Measurements from ENCODE around the gene KLF5. TPM values are rescaled to one million over a fixed set of nuclear protein-coding genes. Genes with fewer than 3 reads are reported as not detected.
"Not testable (repeated sequence)": the region's sequence is repeated elsewhere in the genome, so short reads cannot be mapped to it uniquely, and the experiment has no call there.

Gene KLF5
- total RNA-seq, 1 donor from 2014 or later, result 0.84 TPM

GRCh38 chr13:73075954-73076353, 17.1 kb downstream of the KLF5 start:
- intact Hi-C loops (cut with DNase I), result no loop called here
- ATAC-seq, result no peak
- DNase-seq (ENCODE audit: missing footprints), result no peak

GRCh38 chr13:73077865-73078264, 19.1 kb downstream of the KLF5 start:
- DNase-seq (ENCODE audit: missing footprints), result no peak
- intact Hi-C loops (cut with DNase I), result no loop called here
- ATAC-seq, result no peak

- ATAC-seq (no peak), DNase-seq (ENCODE audit: missing footprints) (no peak)
- intact Hi-C loops (cut with DNase I), result no loop called here
Observed at GRCh38 chr13:73079359-73079758, 20.6 kb downstream of the KLF5 start.

- ATAC-seq (no peak), DNase-seq (ENCODE audit: missing footprints) (no peak)
- intact Hi-C loops (cut with DNase I), result no loop called here
Observed at GRCh38 chr13:73081256-73081915, 22.6 kb downstream of the KLF5 start.

GRCh38 chr13:73082471-73082870, 23.7 kb downstream of the KLF5 start:
- DNase-seq (ENCODE audit: missing footprints), result no peak
- ATAC-seq, result no peak
- intact Hi-C loops (cut with DNase I), result no loop called here

GRCh38 chr13:73082895-73083294, 24.1 kb downstream of the KLF5 start:
- ATAC-seq (no peak), DNase-seq (ENCODE audit: missing footprints) (no peak)
- intact Hi-C loops (cut with DNase I), result no loop called here

GRCh38 chr13:73088332-73088935, 29.6 kb downstream of the KLF5 start:
- ATAC-seq, result no peak
- intact Hi-C loops (cut with DNase I), result no loop called here
- DNase-seq (ENCODE audit: missing footprints), result no peak

GRCh38 chr13:73089213-73089612, 30.4 kb downstream of the KLF5 start:
- no peak for ATAC-seq
- intact Hi-C loops (cut with DNase I), result no loop called here

GRCh38 chr13:73090116-73090822, 31.5 kb downstream of the KLF5 start:
- DNase-seq (ENCODE audit: missing footprints) (no peak), ATAC-seq (no peak)
- intact Hi-C loops (cut with DNase I), result no loop called here

More at GRCh38 chr13:73089213-73089612, 30.4 kb downstream of the KLF5 start:
- no peak for DNase-seq (ENCODE audit: missing footprints)

GRCh38 chr13:73090823-73091187, 32.0 kb downstream of the KLF5 start:
- DNase-seq (ENCODE audit: missing footprints) (no peak), ATAC-seq (no peak)
- intact Hi-C loops (cut with DNase I), result no loop called here

- intact Hi-C loops (cut with DNase I), result no loop called here
- ATAC-seq (no peak), DNase-seq (ENCODE audit: missing footprints) (no peak)
Observed at GRCh38 chr13:73092829-73093228, 34.0 kb downstream of the KLF5 start.

- intact Hi-C loops (cut with DNase I), result no loop called here
- no peak for ATAC-seq
- DNase-seq (ENCODE audit: missing footprints), result no peak
Observed at GRCh38 chr13:73096173-73096572, 37.4 kb downstream of the KLF5 start.

GRCh38 chr13:73096638-73097037, 37.8 kb downstream of the KLF5 start:
- no peak for DNase-seq (ENCODE audit: missing footprints)
- intact Hi-C loops (cut with DNase I), result no loop called here
- ATAC-seq, result no peak

- DNase-seq (ENCODE audit: missing footprints); ATAC-seq; intact Hi-C loops (cut with DNase I): not testable (repeated sequence)
Observed at GRCh38 chr13:73100781-73101180, 42.0 kb downstream of the KLF5 start.

GRCh38 chr13:73101351-73102007, 42.7 kb downstream of the KLF5 start:
- DNase-seq (ENCODE audit: missing footprints) (no peak), ATAC-seq (no peak)
- intact Hi-C loops (cut with DNase I), result no loop called here

GRCh38 chr13:73103238-73103637, 44.4 kb downstream of the KLF5 start:
- intact Hi-C loops (cut with DNase I), result no loop called here
- no peak for ATAC-seq
- no peak for DNase-seq (ENCODE audit: missing footprints)

GRCh38 chr13:73106513-73107178, 47.8 kb downstream of the KLF5 start:
- ATAC-seq (no peak), DNase-seq (ENCODE audit: missing footprints) (no peak)
- intact Hi-C loops (cut with DNase I), result no loop called here

GRCh38 chr13:73107481-73107880, 48.7 kb downstream of the KLF5 start:
- ATAC-seq, result no peak
- intact Hi-C loops (cut with DNase I), result no loop called here
- DNase-seq (ENCODE audit: missing footprints), result no peak

- DNase-seq (ENCODE audit: missing footprints), result no peak
- no peak for ATAC-seq
- intact Hi-C loops (cut with DNase I), result no loop called here
Observed at GRCh38 chr13:73107970-73108369, 49.2 kb downstream of the KLF5 start.
